NT2/D1 (cell line): ENCODE measurements around the gene LIPE.

Experiments used
- SUZ12 ChIP-seq: IDR thresholded peaks from 2 replicates; pipeline ENCODE4 v1.6.1; 2011; ENCODE audit not compliant: insufficient read length, insufficient read depth; ENCODE audit errors: extremely low read depth
- YY1 ChIP-seq: IDR thresholded peaks from 2 replicates; pipeline ENCODE4 v1.6.1; 2011; ENCODE audit not compliant: insufficient read length, insufficient read depth
- ZNF274 ChIP-seq: IDR thresholded peaks from 2 replicates; pipeline ENCODE4 v1.6.1; 2011; ENCODE audit warnings: mild to moderate bottlenecking, low read depth, low read length

GRCh38 chr19:42411581-42412178 lies 15.5 kb downstream of the LIPE start:
- no peak for TF ChIP-seq YY1
- TF ChIP-seq SUZ12, result no peak
- TF ChIP-seq ZNF274, result no peak
